ENCODE measurements around the gene GAB2. TPM values are rescaled to one million over a fixed set of nuclear protein-coding genes. Genes with fewer than 3 reads are reported as not detected.

GAB2 gene
- total RNA-seq, 4 donors from 2014 or later, result 26.3 to 84.8 (median 26.6) TPM

- H3K36me3 ChIP-seq, result peaks cover 0 to 97% of the 10 kb centered on the region in 2 donors
- H3K9me3 ChIP-seq, result no peaks in the 10 kb centered on the region
- no peak overlapping the region for H3K27ac ChIP-seq
- no peak overlapping the region for H3K4me3 ChIP-seq
- no peaks in the 10 kb centered on the region for H3K27me3 ChIP-seq
- 85 to 88% methylated on average over 9 of the region's 13 CpGs for WGBS, 2 donors (ENCODE audit: low coverage in 1 of 2)
- TF ChIP-seq EP300 (IDR thresholded peaks at IDR 0.05), result no peak
- no peak for TF ChIP-seq CTCF (IDR thresholded peaks at IDR 0.05)
- no peak for TF ChIP-seq POLR2AphosphoS5 (IDR thresholded peaks at IDR 0.05)
- TF ChIP-seq POLR2A (IDR thresholded peaks at IDR 0.05), result no peak
- ATAC-seq, result no peak
- H3K4me1 ChIP-seq, result no peaks in the 10 kb centered on the region
Observed at GRCh38 chr11:78221396-78222315, 196.0 kb downstream of the GAB2 start.

- WGBS, 2 donors (ENCODE audit: low coverage in 1 of 2), result 88 to 93% methylated on average over 3 to 12 of the region's 14 CpGs
- Histone ChIP-seq H3K9me3 (no peaks in the 10 kb centered on the region), H3K4me3 (no peak overlapping the region), H3K27me3 (no peaks in the 10 kb centered on the region), H3K36me3 (peaks cover 0 to 99% of the 10 kb centered on the region in 2 donors), H3K4me1 (no peaks in the 10 kb centered on the region), H3K27ac (no peak overlapping the region)
- no peak for ATAC-seq
- TF ChIP-seq POLR2AphosphoS5 (IDR thresholded peaks at IDR 0.05) (no peak), CTCF (IDR thresholded peaks at IDR 0.05) (no peak), EP300 (IDR thresholded peaks at IDR 0.05) (no peak), POLR2A (IDR thresholded peaks at IDR 0.05) (no peak)
Observed at GRCh38 chr11:78220218-78221157, 197.1 kb downstream of the GAB2 start.

- H3K4me1 ChIP-seq, result no peaks in the 10 kb centered on the region
- H3K27ac ChIP-seq, result no peak overlapping the region
- H3K27me3 ChIP-seq, result no peaks in the 10 kb centered on the region
- H3K4me3 ChIP-seq, result no peak overlapping the region
- H3K9me3 ChIP-seq, result no peaks in the 10 kb centered on the region
- WGBS, 2 donors (ENCODE audit: low coverage in 1 of 2), result 96% methylated on average over 3 of the region's 7 CpGs; no CpG with 5 or more reads in 1 of the 2 donors
- ATAC-seq, result no peak
- H3K36me3 ChIP-seq, result peaks cover 0 to 99% of the 10 kb centered on the region in 2 donors
- TF ChIP-seq POLR2A (IDR thresholded peaks at IDR 0.05) (no peak), CTCF (IDR thresholded peaks at IDR 0.05) (no peak), POLR2AphosphoS5 (IDR thresholded peaks at IDR 0.05) (no peak), EP300 (IDR thresholded peaks at IDR 0.05) (no peak)
Observed at GRCh38 chr11:78219493-78220217, 198.0 kb downstream of the GAB2 start.

- TF ChIP-seq POLR2A (IDR thresholded peaks at IDR 0.05) (no peak), EP300 (IDR thresholded peaks at IDR 0.05) (no peak), POLR2AphosphoS5 (IDR thresholded peaks at IDR 0.05) (no peak), CTCF (IDR thresholded peaks at IDR 0.05) (no peak)
- no peak overlapping the region for H3K27ac ChIP-seq
- H3K36me3 ChIP-seq, result peaks cover 0 to 99% of the 10 kb centered on the region in 2 donors
- ATAC-seq, result no peak
- no peaks in the 10 kb centered on the region for H3K27me3 ChIP-seq
- no peaks in the 10 kb centered on the region for H3K9me3 ChIP-seq
- no peak overlapping the region for H3K4me3 ChIP-seq
- H3K4me1 ChIP-seq, result no peaks in the 10 kb centered on the region
- WGBS, 2 donors (ENCODE audit: low coverage in 1 of 2), result 69% methylated on average over 3 to 5 of the region's 11 CpGs
Observed at GRCh38 chr11:78218707-78219492, 198.7 kb downstream of the GAB2 start.
